CD4-positive, alpha-beta memory T cell (primary cell): Measurements from ENCODE around the gene MVP. TPM values are rescaled to one million over a fixed set of nuclear protein-coding genes. Genes with fewer than 3 reads are reported as not detected.

Experiments
- CTCF ChIA-PET: fragments of 350-600 bp; sonication (Branson Sonifier 250); formaldehyde crosslinking; loops from one replicate; lab custom pipeline; 2021; ENCODE audit warnings: inconsistent platforms; ENCODE audit not compliant: partially characterized antibody; lab: Charles Lee
- POLR2A ChIA-PET: fragments of 350-600 bp; sonication (Branson Sonifier 250); formaldehyde crosslinking; loops from one replicate; lab custom pipeline; 2021; ENCODE audit not compliant: partially characterized antibody; lab: Charles Lee
- DNase-seq, 5 donors: peaks; one replicate each; pipeline versions ENCODE4 v3.0.0 to v3.0.0-alpha.2; 2020 to 2022; ENCODE audit warnings: mixed read lengths in 1 of 5
- H3K27ac ChIP-seq: one replicate; pipeline ENCODE4 v1.7.0; 2013; ENCODE audit warnings: low read depth, low read length
- H3K27me3 ChIP-seq: 2 replicates; pipeline ENCODE4 v1.7.0; 2013; ENCODE audit warnings: mild to moderate bottlenecking, low read length, moderate library complexity; ENCODE audit not compliant: insufficient read depth
- H3K36me3 ChIP-seq: 2 replicates; pipeline ENCODE4 v1.7.0; 2013; ENCODE audit warnings: mild to moderate bottlenecking, low read length, moderate library complexity; ENCODE audit not compliant: insufficient read depth
- H3K4me1 ChIP-seq: 2 replicates; pipeline ENCODE4 v1.7.0; 2013; ENCODE audit warnings: mild to moderate bottlenecking, low read length, moderate library complexity; ENCODE audit not compliant: insufficient read depth
- H3K4me3 ChIP-seq, 2 donors: one replicate each; pipeline ENCODE4 v1.7.0; 2013; ENCODE audit warnings: low read length in 2 of 2, mild to moderate bottlenecking in 1 of 2
- H3K9me3 ChIP-seq, 2 donors: one replicate each; pipeline ENCODE4 v1.7.0; 2013; ENCODE audit warnings: low read length in 2 of 2, control low read depth in 1 of 2; ENCODE audit not compliant: control insufficient read depth in 1 of 2
- H3K27ac Mint-ChIP-seq, 7 donors: one replicate each; pipeline ENCODE4 v1.8.0; 2020 to 2021; ENCODE audit warnings: mixed read lengths in 7 of 7, mild to moderate bottlenecking in 6 of 7, inconsistent platforms in 3 of 7, moderate library complexity in 3 of 7
- H3K27me3 Mint-ChIP-seq, 2 donors: one replicate each; pipeline ENCODE4 v1.8.0; 2020 to 2021; ENCODE audit warnings: mixed read lengths in 2 of 2
- H3K36me3 Mint-ChIP-seq, 2 donors: one replicate each; pipeline ENCODE4 v1.8.0; 2020 to 2021; ENCODE audit warnings: mixed read lengths in 2 of 2, inconsistent platforms in 1 of 2, mild to moderate bottlenecking in 1 of 2
- H3K4me1 Mint-ChIP-seq, 4 donors: one replicate each; pipeline ENCODE4 v1.8.0; 2020 to 2021; ENCODE audit warnings: mixed read lengths in 4 of 4, mild to moderate bottlenecking in 1 of 4
- H3K4me3 Mint-ChIP-seq, 8 donors: one replicate each; pipeline ENCODE4 v1.8.0; 2020 to 2021; ENCODE audit warnings: mixed read lengths in 8 of 8, mild to moderate bottlenecking in 7 of 8, moderate library complexity in 6 of 8, inconsistent platforms in 3 of 8
- H3K9me3 Mint-ChIP-seq, 8 donors: one replicate each; pipeline ENCODE4 v1.8.0; 2020 to 2021; ENCODE audit warnings: mixed read lengths in 8 of 8, mild to moderate bottlenecking in 5 of 8, inconsistent platforms in 3 of 8, moderate library complexity in 1 of 8
- intact Hi-C: fragments of 100-400 bp; cut with micrococcal nuclease; formaldehyde crosslinking; loops from one replicate; pipeline ENCODE4 v1.15.1; 2023
- polyA plus RNA-seq, 2 donors: library from polyadenylated mRNA; unstranded; fragments of 300-500 nt; fragmentation: Illumina TruSeq; gene quantifications; one replicate each; pipeline ENCODE4 v1.2.3, GENCODE V29; 2021
- total RNA-seq, 2 experiments: library from RNA; stranded (reverse); gene quantifications; one replicate each; pipeline ENCODE4 v1.2.3, GENCODE V29; 2021

Gene MVP
- total and polyA plus RNA-seq, 4 experiments from 2014 or later: 145 to 187 (median 159) TPM

DNA sequence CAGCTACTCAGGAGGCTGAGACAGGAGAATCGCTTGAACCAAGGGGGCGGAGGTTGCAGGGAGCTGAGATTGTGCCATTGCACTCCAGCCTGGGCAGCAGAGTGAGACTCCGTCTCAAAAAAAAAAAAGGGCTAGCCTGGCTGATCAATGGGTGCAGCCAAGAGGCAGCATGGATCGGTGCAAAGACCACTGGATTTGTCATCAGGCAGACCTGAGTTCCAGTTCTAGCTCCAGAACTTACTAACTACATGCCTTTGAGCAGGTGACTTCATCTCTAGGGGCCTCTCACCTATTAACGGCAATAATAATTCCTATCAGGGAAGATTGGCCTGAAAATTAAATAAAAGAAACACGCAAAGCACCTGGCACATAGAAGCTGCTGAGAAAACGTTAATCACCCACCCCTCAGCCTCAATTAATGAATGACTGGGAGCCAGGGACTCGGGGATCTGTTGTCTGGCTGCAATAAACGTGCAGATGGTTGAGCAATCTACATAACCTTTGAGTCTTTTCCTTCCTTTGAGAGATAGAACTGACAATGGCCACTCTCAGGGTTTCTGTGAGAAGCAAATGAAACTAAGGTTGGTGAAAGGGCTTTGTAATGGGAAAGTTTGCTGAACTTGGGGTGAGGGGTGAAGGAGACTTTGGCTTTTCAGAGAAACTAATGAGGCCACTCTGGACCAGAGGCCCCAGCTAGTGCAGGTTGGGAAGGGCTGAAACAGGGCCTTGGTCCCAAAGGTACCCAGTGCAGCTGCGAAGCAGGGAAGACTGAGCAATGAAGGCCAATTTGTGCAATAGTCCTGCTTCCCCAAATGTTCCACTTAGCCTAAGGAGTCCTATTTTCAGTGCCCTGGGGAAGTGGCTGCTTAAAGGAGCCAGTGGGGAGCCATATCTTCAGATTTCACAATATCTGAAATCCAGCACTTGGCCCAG, 71.5 kb downstream of the MVP start:
- H3K36me3 Mint-ChIP-seq: no peaks in the 10 kb centered on the region
- intact Hi-C loops: no loop called here

DNA sequence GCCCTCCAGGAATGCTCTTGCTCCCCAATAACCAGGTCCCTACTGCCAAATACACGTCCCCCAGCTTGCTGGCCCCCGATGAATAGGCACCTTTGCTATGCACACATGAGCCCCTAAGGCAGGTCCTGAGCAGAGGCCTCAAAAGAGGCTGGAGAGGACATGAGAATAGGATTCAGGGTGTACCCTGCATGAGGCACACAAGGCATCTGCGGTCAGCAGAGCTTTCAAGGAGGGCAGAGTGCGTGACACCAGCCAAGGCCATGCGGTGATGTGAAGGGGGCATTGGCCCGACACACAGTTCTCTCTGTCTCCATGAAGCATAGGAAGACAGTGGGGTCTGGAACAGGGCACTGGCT, 72.2 kb downstream of the MVP start:
- CTCF ChIA-PET: no interaction called here

More for the DNA sequence above, 71.5 kb downstream of the MVP start:
- H3K27me3 ChIP-seq: no peaks in the 10 kb centered on the region
- no peaks in the 10 kb centered on the region for H3K9me3 ChIP-seq
- CTCF ChIA-PET: no interaction called here
- H3K4me1 ChIP-seq: no peaks in the 10 kb centered on the region
- no peak overlapping the region for H3K27ac ChIP-seq
- no peak for DNase-seq
- POLR2A ChIA-PET: no interaction called here
- Mint-ChIP-seq H3K4me3 (no peak overlapping the region), H3K9me3 (no peaks in the 10 kb centered on the region), H3K27ac (no peak overlapping the region), H3K27me3 (peaks cover 4 to 10% of the 10 kb centered on the region in 2 donors), H3K4me1 (no peaks in the 10 kb centered on the region)
- no peaks in the 10 kb centered on the region for H3K36me3 ChIP-seq
- no peak overlapping the region for H3K4me3 ChIP-seq

DNA sequence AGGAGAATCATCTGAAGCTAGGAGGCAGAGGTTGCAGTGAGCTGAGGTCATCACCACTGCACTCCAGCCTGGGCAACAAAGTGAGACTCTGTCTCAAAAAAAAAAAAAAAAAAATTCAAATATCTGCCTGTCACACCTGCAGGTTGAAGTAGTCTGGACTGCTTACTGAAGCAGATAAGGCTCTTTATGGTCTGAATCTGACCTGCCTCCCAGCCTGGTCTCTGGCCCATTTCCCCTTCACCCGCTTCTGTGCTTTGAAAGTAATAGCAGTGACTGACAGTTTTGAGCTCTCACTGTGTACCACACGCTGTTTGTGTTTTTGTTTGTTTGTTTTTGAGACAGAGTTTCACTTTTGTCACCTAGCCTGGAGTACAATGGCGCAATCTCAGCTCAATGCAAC, 73.3 kb downstream of the MVP start:
- H3K4me3 ChIP-seq: no peak overlapping the region
- ChIA-PET POLR2A (no interaction called here), CTCF (no interaction called here)
- no peaks in the 10 kb centered on the region for H3K4me1 Mint-ChIP-seq
- H3K4me1 ChIP-seq: no peaks in the 10 kb centered on the region
- no peaks in the 10 kb centered on the region for H3K36me3 ChIP-seq
- H3K9me3 ChIP-seq: no peaks in the 10 kb centered on the region
- DNase-seq: no peak
- no peak overlapping the region for H3K27ac ChIP-seq
- intact Hi-C loops: no loop called here
- no peak overlapping the region for H3K4me3 Mint-ChIP-seq
- H3K27me3 ChIP-seq: peaks cover 10% of the 10 kb centered on the region
- H3K9me3 Mint-ChIP-seq: peaks cover 0 to 3% (median 0%) of the 10 kb centered on the region in 8 donors
- H3K36me3 Mint-ChIP-seq: no peaks in the 10 kb centered on the region
- peaks cover 13 to 23% of the 10 kb centered on the region in 2 donors for H3K27me3 Mint-ChIP-seq
- no peak overlapping the region for H3K27ac Mint-ChIP-seq

More for the DNA sequence above, 72.2 kb downstream of the MVP start:
- no peaks in the 10 kb centered on the region for H3K4me1 ChIP-seq
- H3K36me3 Mint-ChIP-seq: no peaks in the 10 kb centered on the region
- peaks cover 7 to 13% of the 10 kb centered on the region in 2 donors for H3K27me3 Mint-ChIP-seq
- no peaks in the 10 kb centered on the region for H3K36me3 ChIP-seq
- H3K9me3 ChIP-seq: no peaks in the 10 kb centered on the region
- no peaks in the 10 kb centered on the region for H3K4me1 Mint-ChIP-seq
- intact Hi-C loops: no loop called here
- POLR2A ChIA-PET: no interaction called here
- no peak overlapping the region for H3K27ac Mint-ChIP-seq
- H3K27ac ChIP-seq: no peak overlapping the region
- no peak overlapping the region for H3K4me3 Mint-ChIP-seq
- H3K9me3 Mint-ChIP-seq: peaks cover 0 to 2% (median 0%) of the 10 kb centered on the region in 8 donors
- no peaks in the 10 kb centered on the region for H3K27me3 ChIP-seq
- DNase-seq: no peak
- H3K4me3 ChIP-seq: no peak overlapping the region

- H3K4me3 ChIP-seq: no peak overlapping the region
- peaks cover 10% of the 10 kb centered on the region for H3K27me3 ChIP-seq
- Mint-ChIP-seq H3K4me1 (no peaks in the 10 kb centered on the region), H3K4me3 (no peak overlapping the region), H3K27ac (no peak overlapping the region), H3K27me3 (peaks cover 16 to 24% of the 10 kb centered on the region in 2 donors), H3K36me3 (no peaks in the 10 kb centered on the region), H3K9me3 (peaks cover 0 to 3% (median 0%) of the 10 kb centered on the region in 8 donors)
- no peak for DNase-seq
- no peak overlapping the region for H3K27ac ChIP-seq
- H3K4me1 ChIP-seq: peaks cover 5% of the 10 kb centered on the region
- CTCF ChIA-PET: interaction anchor here (0.6 kb wide), 1 partner anchor 15 kb away, joined by 3 read pairs; no protein-coding TSS in a partner anchor
- POLR2A ChIA-PET: interaction anchor here (0.7 kb wide), 1 partner anchor 69 kb away, joined by 3 read pairs; no protein-coding TSS in a partner anchor
- no peaks in the 10 kb centered on the region for H3K9me3 ChIP-seq
- intact Hi-C loops: no loop called here
- H3K36me3 ChIP-seq: no peaks in the 10 kb centered on the region
Observed at GRCh38 chr16:29894352-29894751, 74.1 kb downstream of the MVP start.

DNA sequence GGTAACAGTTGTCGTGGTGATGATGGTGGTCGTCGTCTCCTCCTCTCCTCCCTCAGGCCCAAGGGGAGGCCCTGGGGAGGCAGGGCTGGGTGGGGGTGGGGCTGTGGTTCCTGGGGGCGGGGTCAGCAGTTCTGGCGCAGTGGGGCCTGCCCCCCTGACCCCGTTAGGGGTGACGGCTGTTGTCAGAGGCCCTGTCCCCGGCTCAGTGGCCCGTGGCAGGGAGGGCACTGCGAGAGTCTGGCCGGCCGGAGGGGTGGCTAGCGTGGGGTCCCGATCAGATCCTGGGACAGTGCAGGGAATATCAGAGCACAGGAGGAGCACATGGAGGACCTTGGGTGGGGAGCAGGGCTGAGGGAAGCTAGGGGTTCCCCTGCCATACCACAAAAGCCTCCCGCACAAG, 76.6 kb downstream of the MVP start:
- no peak overlapping the region for H3K27ac ChIP-seq
- Mint-ChIP-seq H3K36me3 (no peaks in the 10 kb centered on the region), H3K4me1 (peaks cover 0 to 5% (median 3%) of the 10 kb centered on the region in 4 donors), H3K4me3 (no peak overlapping the region), H3K9me3 (peaks cover 0 to 3% (median 0%) of the 10 kb centered on the region in 8 donors), H3K27ac (no peak overlapping the region), H3K27me3 (peaks cover 16 to 24% of the 10 kb centered on the region in 2 donors)
- no peak for DNase-seq
- ChIA-PET CTCF (no interaction called here), POLR2A (no interaction called here)
- no peaks in the 10 kb centered on the region for H3K9me3 ChIP-seq
- H3K36me3 ChIP-seq: no peaks in the 10 kb centered on the region
- peaks cover 15% of the 10 kb centered on the region for H3K4me1 ChIP-seq
- intact Hi-C loops: no loop called here
- no peak overlapping the region for H3K4me3 ChIP-seq
- peaks cover 10% of the 10 kb centered on the region for H3K27me3 ChIP-seq

DNA sequence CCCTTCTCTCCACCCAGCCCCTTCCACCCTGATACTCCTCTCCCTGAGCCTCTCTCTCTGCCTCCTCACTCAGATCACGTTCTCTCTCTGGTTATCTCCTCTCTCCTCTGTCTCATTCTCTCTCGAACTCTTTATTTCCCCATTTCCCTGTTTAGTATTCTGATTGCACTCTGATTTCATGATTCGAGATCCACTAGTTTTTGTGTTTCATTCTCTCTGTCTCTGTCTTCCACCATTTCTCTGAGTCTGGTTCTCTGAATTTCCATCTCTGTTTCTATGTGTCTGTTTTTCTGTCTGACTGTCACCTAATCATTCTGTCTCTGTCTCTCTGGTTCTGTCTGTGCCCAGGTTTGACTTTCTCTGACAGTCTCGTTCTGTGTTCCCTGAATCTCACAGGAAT, 77.1 kb downstream of the MVP start:
- H3K9me3 ChIP-seq: no peaks in the 10 kb centered on the region
- peaks cover 0 to 3% (median 0%) of the 10 kb centered on the region in 8 donors for H3K9me3 Mint-ChIP-seq
- DNase-seq: no peak
- no peaks in the 10 kb centered on the region for H3K36me3 Mint-ChIP-seq
- CTCF ChIA-PET: no interaction called here
- H3K36me3 ChIP-seq: no peaks in the 10 kb centered on the region
- no peak overlapping the region for H3K4me3 ChIP-seq
- H3K27me3 Mint-ChIP-seq: peaks cover 16 to 24% of the 10 kb centered on the region in 2 donors
- H3K4me1 Mint-ChIP-seq: peaks cover 0 to 5% (median 3%) of the 10 kb centered on the region in 4 donors
- intact Hi-C loops: no loop called here
- peak overlapping the region in 1 of 8 donors; percentile 2 for H3K4me3 Mint-ChIP-seq
- peaks cover 10% of the 10 kb centered on the region for H3K27me3 ChIP-seq
- peaks cover 15% of the 10 kb centered on the region for H3K4me1 ChIP-seq
- H3K27ac ChIP-seq: no peak overlapping the region
- POLR2A ChIA-PET: no interaction called here
- H3K27ac Mint-ChIP-seq: no peak overlapping the region
